ENCODE data around the gene GNAT1. TPM values are rescaled to one million over a fixed set of nuclear protein-coding genes. Genes with fewer than 3 reads are reported as not detected.

Gene GNAT1
- total RNA-seq, 1 experiment from 2014 or later = not detected

DNA sequence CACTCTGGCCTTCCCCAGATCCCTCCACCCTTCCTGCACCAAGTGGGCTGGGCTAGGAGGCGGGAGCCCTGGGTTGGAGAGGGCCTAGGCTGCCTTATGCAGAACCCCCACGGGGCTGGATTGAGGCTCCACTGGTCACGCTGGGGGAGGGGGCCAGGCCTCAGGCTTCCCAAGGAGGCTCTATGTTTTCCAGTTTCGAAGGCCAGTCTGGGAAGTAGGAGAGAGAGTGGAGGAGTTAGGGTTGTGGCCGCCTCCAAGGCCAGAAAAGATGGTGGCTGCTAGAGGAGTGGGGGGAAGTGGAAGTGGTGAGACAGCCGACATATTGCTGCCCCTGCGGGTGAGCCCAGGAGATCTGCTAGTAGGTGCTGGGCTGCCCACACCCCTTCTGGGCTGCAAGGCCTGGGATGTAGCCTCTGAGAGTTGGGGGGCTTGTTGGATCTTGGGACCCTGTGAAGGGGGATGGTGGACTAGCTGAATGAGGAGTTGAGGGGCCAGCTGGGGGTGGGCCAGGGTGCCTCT lies 45.8 kb downstream of the GNAT1 start:
- peak overlapping the region; percentile 96 to 99 for H3K4me3 Mint-ChIP-seq
- H3K27ac Mint-ChIP-seq = peak overlapping the region; percentile 81 to 99 (median 91)
- Histone ChIP-seq H3K14ac (ENCODE audit: insufficient read depth, low read length) (peak overlapping the region; percentile 18; the same call in 1 of the 2 replicates), H3K18ac (ENCODE audit: insufficient read length, low read depth, low read length) (no peak overlapping the region), H3K23me2 (ENCODE audit: insufficient read length, low read depth, low read length, poor library complexity, severe bottlenecking) (peaks cover 17% of the 10 kb centered on the region), H3K79me1 (ENCODE audit: insufficient read depth, low read depth, low read length, poor library complexity, severe bottlenecking) (peaks cover 6% of the 10 kb centered on the region), H3K4me1 (ENCODE audit: insufficient read depth, low read length) (peaks cover 12% of the 10 kb centered on the region; the same call in 1 of the 2 replicates), H2BK5ac (ENCODE audit: insufficient read length, low read length) (no peak overlapping the region), H2AFZ (ENCODE audit: low read length) (no peak overlapping the region), H3K27ac (ENCODE audit: insufficient read length, low read depth, low read length) (no peak overlapping the region), H4K91ac (ENCODE audit: insufficient read length, low read depth, low read length) (no peak overlapping the region), H3K9me3 (ENCODE audit: control insufficient read depth, low read depth, low read length) (no peaks in the 10 kb centered on the region), H3K23ac (ENCODE audit: insufficient read length, low read depth, low read length) (no peak overlapping the region), H4K5ac (ENCODE audit: insufficient read length, low read depth, low read length) (no peak overlapping the region), H3K4ac (ENCODE audit: low read depth, low read length) (no peak overlapping the region), H3K27me3 (ENCODE audit: insufficient read depth, low read length) (no peaks in the 10 kb centered on the region), H3K4me2 (ENCODE audit: insufficient read depth, insufficient read length, low read length) (peak overlapping the region; percentile 91), H3T11ph (ENCODE audit: low read length) (no peak overlapping the region), H3K79me2 (ENCODE audit: insufficient read depth, low read length) (peaks cover 25% of the 10 kb centered on the region; the same call in 1 of the 2 replicates), H3K9ac (ENCODE audit: extremely low read depth, insufficient read length, low read length) (peak overlapping the region; percentile 33), H2BK12ac (ENCODE audit: insufficient read length, low read depth, low read length) (no peak overlapping the region), H2BK120ac (ENCODE audit: low read depth, low read length, poor library complexity, severe bottlenecking) (no peak overlapping the region), H2BK20ac (ENCODE audit: low read depth, low read length, poor library complexity, severe bottlenecking) (no peak overlapping the region), H4K20me1 (ENCODE audit: control insufficient read depth, insufficient read depth, insufficient read length) (no peaks in the 10 kb centered on the region), H2AK5ac (ENCODE audit: insufficient read length, low read length) (no peak overlapping the region), H3K56ac (ENCODE audit: insufficient read length, low read depth, low read length) (no peak overlapping the region), H2BK15ac (ENCODE audit: low read depth, low read length) (no peak overlapping the region), H4K8ac (replicated peaks; ENCODE audit: insufficient read length, low read depth, low read length) (no peak overlapping the region)
- peaks cover 5% of the 10 kb centered on the region for H3K27me3 Mint-ChIP-seq (ENCODE audit: low read depth)
- H3K4me1 Mint-ChIP-seq = peaks cover 59 to 67% of the 10 kb centered on the region in 2 experiments
- TF ChIP-seq CTCF (conservative IDR thresholded peaks at IDR 0.05) = no peak
- peaks cover 2 to 7% (median 4%) of the 10 kb centered on the region in 3 experiments; a peak in 2 of 7 replicates for H3K36me3 Mint-ChIP-seq (ENCODE audit: insufficient read depth in 1 of 3, low read depth in 3 of 3)
- no CpG with 5 or more reads among the region's 7 CpGs for WGBS (ENCODE audit: extremely low coverage, insufficient read length, low lambda C conversion rate)
- no peaks in the 10 kb centered on the region for H3K9me3 Mint-ChIP-seq
- no peak for DNase-seq
